ENCODE data around the gene APMAP.

Gene APMAP

DNA sequence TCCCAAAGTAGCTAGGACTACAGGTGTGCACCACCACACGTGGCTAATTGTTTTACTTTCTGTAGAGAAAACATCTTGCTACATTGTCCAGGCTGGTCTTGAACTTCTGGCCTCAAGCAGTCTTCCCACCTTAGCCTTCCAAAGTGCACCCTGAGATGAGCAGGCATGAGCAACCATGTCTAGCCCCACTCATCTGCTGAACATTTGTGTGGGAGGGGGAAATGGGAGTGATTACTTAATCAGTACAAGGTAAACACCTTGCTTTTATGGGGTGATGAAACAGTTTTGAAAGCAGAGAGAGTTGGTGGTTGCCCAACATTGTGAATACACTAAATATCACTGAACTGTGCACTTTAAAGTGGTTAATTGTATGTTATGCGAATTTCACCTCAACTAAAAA, 5.3 kb downstream of the APMAP start:
- no peak for DNase-seq (ENCODE audit: low spot score)

DNA sequence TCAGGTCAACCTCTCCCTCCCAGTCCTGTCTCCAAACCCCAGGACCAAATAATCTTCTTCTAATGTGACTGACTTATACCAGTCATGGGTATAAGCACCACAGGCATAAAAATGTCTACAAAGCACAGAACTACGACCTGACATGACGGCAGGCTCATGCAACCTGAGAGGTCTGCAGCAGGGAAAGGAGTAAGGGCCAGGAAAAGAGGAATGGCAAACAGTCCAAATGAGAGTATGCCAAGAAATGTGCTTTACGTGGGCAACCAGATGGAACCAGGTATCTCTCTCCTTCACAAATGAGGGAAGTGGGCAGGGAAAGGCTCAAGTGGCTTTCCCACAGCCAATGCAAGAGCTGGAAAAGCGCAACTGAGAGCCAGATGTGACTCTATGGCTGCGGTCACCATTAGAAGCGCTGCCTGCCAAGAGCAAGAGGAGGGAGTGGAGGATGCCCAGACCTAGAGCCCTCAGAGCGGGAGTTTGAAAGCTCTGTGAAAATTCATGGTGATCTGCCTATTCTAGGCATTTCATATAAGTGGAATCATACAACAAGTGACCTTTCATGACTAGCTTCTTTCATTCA, 6.0 kb downstream of the APMAP start:
- no peak for DNase-seq (ENCODE audit: low spot score)

DNA sequence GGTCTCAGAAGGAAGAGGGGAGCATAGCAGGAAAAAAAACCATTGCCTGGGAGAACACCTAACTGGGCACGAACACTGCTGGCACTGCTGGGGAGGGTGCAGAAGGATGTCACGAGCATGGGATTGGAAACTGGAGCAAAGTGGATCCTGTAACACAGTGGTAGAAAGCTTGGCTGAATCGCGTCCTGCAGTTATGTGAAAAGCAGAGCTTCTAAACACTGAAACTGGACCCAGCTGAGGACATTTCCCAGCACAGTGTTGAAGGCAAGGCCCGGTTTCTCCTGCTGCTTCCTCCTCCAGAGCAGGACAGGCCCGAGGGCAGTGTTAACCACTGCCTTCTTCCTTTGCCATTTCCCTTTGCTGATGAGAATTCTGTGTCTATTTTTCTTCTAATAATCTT, 6.7 kb downstream of the APMAP start:
- DNase-seq (ENCODE audit: low spot score) = no peak

GRCh38 chr20:24984961-24985640, 7.5 kb downstream of the APMAP start:
- DNase-seq (ENCODE audit: low spot score) = no peak

GRCh38 chr20:24983896-24984295, 8.7 kb downstream of the APMAP start:
- DNase-seq (ENCODE audit: low spot score) = no peak

DNA sequence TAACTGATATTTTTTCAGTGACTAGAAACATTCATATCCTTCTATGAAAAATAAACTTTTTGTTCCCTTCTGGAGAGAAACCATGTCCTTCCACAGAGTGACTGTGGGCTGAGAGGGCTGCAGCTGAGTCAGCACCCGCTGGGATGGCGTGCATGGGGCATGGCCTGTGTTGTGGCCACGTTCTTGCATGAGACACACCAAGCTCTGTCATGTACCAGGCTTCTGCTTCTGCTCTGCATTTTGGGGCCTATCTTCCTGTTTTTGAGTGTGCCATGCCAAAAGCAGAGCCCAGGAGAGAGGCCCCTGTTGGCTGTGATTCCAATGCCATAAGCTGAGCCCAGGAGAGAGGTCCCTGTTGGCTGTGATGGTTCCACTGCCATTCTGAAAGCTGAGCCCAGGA, 10.8 kb downstream of the APMAP start:
- DNase-seq (ENCODE audit: low spot score) = no peak

DNA sequence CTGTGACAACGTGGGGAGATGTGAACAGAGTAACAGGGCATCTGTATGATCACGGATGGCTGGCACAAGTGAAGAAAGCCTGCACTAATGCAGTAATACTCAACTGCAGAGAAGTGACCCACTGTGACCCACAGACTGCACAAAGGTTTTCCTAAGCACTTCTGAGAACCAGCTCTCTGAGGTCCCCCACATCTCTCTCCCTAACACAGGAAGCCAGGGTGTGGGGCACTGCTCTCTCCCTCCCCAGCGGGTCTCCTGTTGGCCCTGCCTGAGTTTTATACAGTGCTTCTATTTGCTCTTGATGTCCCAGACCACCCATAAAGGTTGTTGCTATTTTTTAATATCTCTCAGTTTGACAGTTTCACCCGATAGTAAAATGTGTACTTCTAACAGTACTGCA, 11.3 kb downstream of the APMAP start:
- DNase-seq (ENCODE audit: low spot score) = no peak

DNA sequence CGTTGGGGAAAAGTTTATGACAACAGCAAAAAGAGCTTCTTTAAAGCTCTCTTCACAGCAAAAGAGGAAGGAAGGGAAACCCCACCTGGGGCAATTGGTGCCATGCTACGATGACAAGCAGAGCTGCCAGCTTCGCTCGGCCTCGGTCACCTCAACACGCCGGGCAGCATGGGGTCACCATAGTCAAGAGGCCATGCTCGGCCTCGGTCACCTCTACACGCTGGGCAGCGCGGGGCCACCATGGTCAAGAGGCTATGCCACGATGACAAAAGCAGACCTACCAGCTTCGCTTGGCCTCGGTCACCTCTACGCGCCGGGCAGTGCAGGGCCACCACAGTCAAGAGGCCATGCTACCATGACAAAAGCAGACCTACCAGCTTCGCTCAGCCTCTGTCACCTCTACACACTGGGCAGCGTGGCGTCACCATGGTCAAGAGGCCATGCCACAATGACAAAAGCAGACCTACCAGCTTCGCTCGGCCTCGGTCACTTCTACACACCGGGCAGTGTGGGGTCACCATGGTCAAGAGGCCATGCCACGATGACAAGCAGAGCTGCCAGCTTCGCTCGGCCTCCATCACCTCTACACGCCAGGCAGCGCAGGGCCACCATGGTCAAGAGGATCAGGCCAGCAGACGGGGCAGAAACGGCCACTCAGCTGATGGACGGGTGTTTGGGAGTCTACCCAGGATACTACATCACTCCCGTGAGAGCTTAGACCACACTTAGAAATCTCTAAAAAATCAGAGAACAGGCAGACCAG, 12.1 kb downstream of the APMAP start:
- no peak for DNase-seq (ENCODE audit: low spot score)

GRCh38 chr20:24979036-24979960, 13.3 kb downstream of the APMAP start:
- no peak for DNase-seq (ENCODE audit: low spot score)

DNA sequence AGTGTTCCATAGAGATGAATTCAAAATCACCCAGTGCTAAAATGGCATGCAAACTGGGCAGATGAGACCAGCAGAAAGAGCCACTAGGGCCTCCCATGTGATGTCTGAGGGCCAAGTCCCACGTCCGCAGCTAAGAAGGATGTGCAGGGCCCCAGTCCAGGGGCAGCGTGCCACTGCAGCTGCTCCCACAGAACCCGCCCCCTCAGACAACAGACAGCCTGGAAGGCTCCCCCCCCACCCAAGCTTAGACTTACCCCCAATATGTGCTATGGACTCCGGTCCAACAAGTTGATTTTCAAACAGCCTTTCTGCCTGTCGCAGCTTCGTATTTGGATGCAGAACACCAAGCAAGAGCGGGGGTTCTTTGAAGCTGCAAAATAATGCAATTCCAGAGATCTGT, 14.0 kb downstream of the APMAP start:
- no peak for DNase-seq (ENCODE audit: low spot score)

- no peak for DNase-seq (ENCODE audit: low spot score)
Observed at GRCh38 chr20:24977797-24978196, 14.8 kb downstream of the APMAP start.

GRCh38 chr20:24977336-24977735, 15.2 kb downstream of the APMAP start:
- DNase-seq (ENCODE audit: low spot score) = no peak

- no peak for DNase-seq (ENCODE audit: low spot score)
Observed at GRCh38 chr20:24972341-24972740, 20.2 kb downstream of the APMAP start.

GRCh38 chr20:24971376-24972101, 21.0 kb downstream of the APMAP start:
- DNase-seq (ENCODE audit: low spot score) = no peak

- DNase-seq (ENCODE audit: low spot score) = no peak
Observed at GRCh38 chr20:24970754-24971153, 21.8 kb downstream of the APMAP start.

DNA sequence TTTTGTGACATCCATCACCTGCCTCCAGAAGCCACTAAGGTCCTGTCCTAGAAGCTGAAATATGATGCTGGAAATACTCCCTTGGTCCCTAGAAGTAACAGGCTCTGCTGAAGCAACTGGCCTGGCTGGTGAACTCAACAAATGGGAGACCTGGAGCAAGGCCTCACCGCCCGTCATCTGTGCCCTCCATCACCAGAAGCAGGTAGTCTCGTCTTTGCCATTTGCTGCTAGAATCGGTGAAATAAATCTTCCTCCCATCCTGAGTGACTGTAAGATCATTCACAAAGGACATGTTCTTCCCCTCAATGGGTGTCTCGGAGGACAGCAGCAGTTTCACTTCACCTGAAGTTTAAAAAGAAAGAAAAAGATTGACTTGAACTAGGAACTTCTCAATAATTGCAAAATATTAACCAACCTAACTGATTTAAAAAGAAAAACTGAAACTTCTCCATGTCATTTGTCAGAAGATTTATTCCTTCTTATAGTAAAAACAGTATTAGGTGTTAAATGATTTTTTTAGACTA, 22.5 kb downstream of the APMAP start:
- no peak for DNase-seq (ENCODE audit: low spot score)

DNA sequence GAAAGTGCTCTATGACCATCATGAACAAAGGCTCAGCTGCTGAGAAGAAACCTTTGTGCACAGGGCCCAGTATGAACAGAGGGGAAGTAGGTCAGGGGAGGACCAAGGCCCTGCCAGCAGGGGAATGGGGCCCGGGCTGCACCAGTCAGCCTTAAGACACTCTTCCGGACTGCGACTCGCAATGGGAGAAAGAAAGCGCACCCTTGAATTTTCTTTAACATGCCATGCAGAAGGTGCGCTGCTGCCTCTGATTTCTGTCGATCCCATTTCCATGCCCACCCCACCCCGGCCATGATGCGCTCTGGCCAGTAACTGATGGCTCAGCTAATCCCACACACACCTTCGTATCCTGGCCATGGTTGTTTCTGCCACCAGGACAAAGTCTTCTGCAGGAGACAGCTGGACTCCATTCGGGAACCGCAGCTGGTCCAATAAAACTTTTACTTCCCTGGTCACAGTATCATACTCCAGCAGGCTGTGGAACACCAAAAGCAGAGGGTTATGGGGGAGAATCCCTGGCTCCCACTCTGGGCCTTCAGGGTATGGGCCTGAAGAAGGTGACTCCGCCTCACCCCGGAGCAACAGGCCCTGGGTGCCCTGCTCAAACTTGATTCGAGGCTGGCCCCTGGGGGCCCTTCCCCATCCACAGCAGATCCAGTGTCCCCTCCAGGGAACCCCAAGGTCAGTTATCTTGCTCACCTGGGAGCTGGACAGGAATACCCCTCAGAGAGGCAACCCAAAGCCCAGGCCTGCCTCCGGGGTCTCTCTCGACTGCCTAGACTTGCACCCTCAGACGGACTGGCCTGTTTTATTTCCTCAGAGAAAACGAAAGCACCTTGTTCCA, 23.1 kb downstream of the APMAP start:
- DNase-seq (ENCODE audit: low spot score) = no peak

GRCh38 chr20:24968278-24968800, 24.2 kb downstream of the APMAP start:
- no peak for DNase-seq (ENCODE audit: low spot score)

DNA sequence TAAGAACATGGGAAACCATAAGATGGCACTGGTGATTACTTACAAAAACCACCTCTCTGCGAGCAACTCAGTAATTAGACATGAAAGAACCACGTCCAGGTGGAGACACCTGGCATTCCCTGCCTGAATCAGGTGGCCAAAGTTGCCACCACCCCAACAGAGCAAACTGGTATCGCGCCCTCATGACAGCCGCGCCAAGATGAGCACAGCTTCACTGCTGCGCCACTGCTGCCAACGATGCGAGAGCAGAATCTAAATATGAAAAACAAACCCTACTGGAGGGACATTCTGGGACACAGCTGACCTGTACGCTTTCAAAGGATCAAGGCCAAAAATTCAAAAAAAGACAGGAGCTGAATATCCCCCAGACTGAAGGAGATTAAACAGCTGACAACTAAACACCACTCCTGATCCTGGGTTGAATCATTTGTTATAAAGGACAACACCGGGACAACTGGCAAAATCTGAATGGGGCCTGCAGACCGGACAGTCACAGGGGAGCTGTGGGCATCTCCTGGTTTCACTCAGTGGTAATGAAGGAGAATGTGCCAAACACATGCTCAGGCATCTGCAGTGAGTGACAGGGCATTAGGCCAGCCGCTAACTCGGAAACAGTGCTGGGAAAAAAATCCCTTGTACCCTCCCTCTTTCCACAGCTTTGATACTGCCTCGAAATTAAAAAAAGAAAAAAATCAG, 26.1 kb downstream of the APMAP start:
- DNase-seq (ENCODE audit: low spot score) = no peak

Measured in AG08395 (cell line).